GM19099 (cell line): ENCODE data around the gene TMED4.

Experiments used
- POLR2A ChIP-seq: IDR thresholded peaks from 3 replicates; pipeline ENCODE4 v1.6.1; 2011; ENCODE audit warnings: low read depth; ENCODE audit not compliant: insufficient read length; ENCODE audit errors: extremely low read depth

The TMED4 gene

GRCh38 chr7:44581879-44582603 is at the start of gene TMED4:
Gene TMED4 (minus strand): TSS chr7:44582231. CDS start chr7:44582206, 25 bp downstream.
- TF ChIP-seq POLR2A, result peak; percentile 95

- no peak for TF ChIP-seq POLR2A
Observed at GRCh38 chr7:44631458-44632115, 49.6 kb upstream of the TMED4 start.

GRCh38 chr7:44630792-44631457 is 48.9 kb upstream of the TMED4 start:
- no peak for TF ChIP-seq POLR2A

GRCh38 chr7:44629829-44630522 is 47.9 kb upstream of the TMED4 start:
- no peak for TF ChIP-seq POLR2A

GRCh38 chr7:44626620-44627019 is 44.6 kb upstream of the TMED4 start:
- TF ChIP-seq POLR2A, result no peak

GRCh38 chr7:44625526-44626471 is 43.8 kb upstream of the TMED4 start:
- no peak for TF ChIP-seq POLR2A

GRCh38 chr7:44624318-44624717 is 42.3 kb upstream of the TMED4 start:
- no peak for TF ChIP-seq POLR2A

GRCh38 chr7:44622342-44623151 is 40.5 kb upstream of the TMED4 start:
- no peak for TF ChIP-seq POLR2A

- no peak for TF ChIP-seq POLR2A
Observed at GRCh38 chr7:44621750-44622103, 39.7 kb upstream of the TMED4 start.

GRCh38 chr7:44621034-44621749 is 39.2 kb upstream of the TMED4 start:
- TF ChIP-seq POLR2A, result no peak

GRCh38 chr7:44618753-44619152 is 36.7 kb upstream of the TMED4 start:
- no peak for TF ChIP-seq POLR2A

- no peak for TF ChIP-seq POLR2A
Observed at GRCh38 chr7:44618045-44618444, 36.0 kb upstream of the TMED4 start.
